Measurements from ENCODE around the gene CDYL2. TPM values are rescaled to one million over a fixed set of nuclear protein-coding genes. Genes with fewer than 3 reads are reported as not detected.

The CDYL2 gene
- total RNA-seq, 2 experiments from 2014 or later, result 10.4 to 11.4 TPM

- Mint-ChIP-seq H3K9me3 (peaks cover 4% of the 10 kb centered on the region), H3K27me3 (no peaks in the 10 kb centered on the region), H3K4me1 (ENCODE audit: low read depth) (peaks cover 24% of the 10 kb centered on the region), H3K4me3 (no peak overlapping the region), H3K36me3 (ENCODE audit: low read depth) (peaks cover 3% of the 10 kb centered on the region), H3K27ac (no peak overlapping the region)
- ChIA-PET CTCF (no interaction called here), POLR2A (no interaction called here)
- ATAC-seq (no peak), DNase-seq (no peak)
- TF ChIP-seq, protein P1, sequence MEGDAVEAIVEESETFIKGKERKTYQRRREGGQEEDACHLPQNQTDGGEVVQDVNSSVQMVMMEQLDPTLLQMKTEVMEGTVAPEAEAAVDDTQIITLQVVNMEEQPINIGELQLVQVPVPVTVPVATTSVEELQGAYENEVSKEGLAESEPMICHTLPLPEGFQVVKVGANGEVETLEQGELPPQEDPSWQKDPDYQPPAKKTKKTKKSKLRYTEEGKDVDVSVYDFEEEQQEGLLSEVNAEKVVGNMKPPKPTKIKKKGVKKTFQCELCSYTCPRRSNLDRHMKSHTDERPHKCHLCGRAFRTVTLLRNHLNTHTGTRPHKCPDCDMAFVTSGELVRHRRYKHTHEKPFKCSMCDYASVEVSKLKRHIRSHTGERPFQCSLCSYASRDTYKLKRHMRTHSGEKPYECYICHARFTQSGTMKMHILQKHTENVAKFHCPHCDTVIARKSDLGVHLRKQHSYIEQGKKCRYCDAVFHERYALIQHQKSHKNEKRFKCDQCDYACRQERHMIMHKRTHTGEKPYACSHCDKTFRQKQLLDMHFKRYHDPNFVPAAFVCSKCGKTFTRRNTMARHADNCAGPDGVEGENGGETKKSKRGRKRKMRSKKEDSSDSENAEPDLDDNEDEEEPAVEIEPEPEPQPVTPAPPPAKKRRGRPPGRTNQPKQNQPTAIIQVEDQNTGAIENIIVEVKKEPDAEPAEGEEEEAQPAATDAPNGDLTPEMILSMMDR (IDR thresholded peaks at IDR 0.05), result no peak
- intact Hi-C loops (cut with micrococcal nuclease), result no loop called here
Observed at GRCh38 chr16:80725566-80726162, 78.7 kb downstream of the CDYL2 start.

DNA sequence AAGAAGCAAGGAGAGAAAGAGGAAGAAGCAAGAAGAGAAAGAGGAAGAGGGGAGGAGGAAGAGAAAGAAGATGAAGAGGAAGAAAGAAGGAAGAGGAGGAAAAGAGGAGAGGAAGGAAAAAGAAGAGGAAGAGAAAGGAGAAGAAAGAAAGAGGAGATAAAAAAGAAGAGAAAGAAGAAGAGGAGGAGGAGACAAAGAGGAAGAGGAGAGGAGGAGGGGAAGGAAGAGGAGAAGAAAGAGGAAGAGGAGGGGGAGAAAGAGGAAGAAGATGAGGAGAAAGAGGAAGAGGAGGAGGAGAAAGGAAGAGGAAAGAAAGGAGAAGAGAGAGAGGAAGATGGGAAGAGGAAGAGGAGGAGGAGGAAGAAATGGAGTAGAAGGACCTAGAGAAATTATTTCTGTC lies 80.4 kb downstream of the CDYL2 start:
- TF ChIP-seq, protein P1 (IDR thresholded peaks at IDR 0.05), result no peak
- intact Hi-C loops (cut with micrococcal nuclease), result no loop called here
- Mint-ChIP-seq H3K27ac (no peak overlapping the region), H3K9me3 (peaks cover 3% of the 10 kb centered on the region), H3K4me1 (ENCODE audit: low read depth) (peaks cover 32% of the 10 kb centered on the region), H3K27me3 (no peaks in the 10 kb centered on the region), H3K36me3 (ENCODE audit: low read depth) (peaks cover 3% of the 10 kb centered on the region), H3K4me3 (no peak overlapping the region)
- ChIA-PET POLR2A (no interaction called here), CTCF (no interaction called here)
- ATAC-seq (no peak), DNase-seq (no peak)

DNA sequence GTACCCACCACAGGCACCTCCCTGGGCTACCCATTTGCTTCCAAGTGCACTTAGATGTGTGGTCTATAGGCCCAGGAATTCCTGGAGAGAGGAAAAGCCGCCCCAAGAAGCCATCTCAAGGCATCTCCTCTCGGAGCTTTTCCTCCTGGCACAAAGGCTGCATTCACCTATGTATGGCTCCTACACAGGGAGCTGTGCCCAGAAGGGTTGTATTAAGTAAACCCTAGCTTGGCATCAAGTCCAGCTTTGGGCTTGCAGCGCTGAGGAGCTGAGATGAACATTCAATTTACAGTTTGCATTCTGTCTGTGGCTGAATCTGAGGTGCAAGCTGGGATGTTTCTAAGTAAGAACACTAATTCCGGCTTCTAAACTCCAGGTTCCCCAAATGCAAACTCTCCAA lies 81.3 kb downstream of the CDYL2 start:
- no peak for DNase-seq
- ChIA-PET POLR2A (no interaction called here), CTCF (no interaction called here)
- ATAC-seq, result no peak
- intact Hi-C loops (cut with micrococcal nuclease), result no loop called here
- Mint-ChIP-seq H3K9me3 (peaks cover 3% of the 10 kb centered on the region), H3K4me1 (ENCODE audit: low read depth) (peaks cover 32% of the 10 kb centered on the region), H3K4me3 (no peak overlapping the region), H3K27ac (no peak overlapping the region), H3K27me3 (no peaks in the 10 kb centered on the region), H3K36me3 (ENCODE audit: low read depth) (peaks cover 3% of the 10 kb centered on the region)
- TF ChIP-seq, protein P1 (IDR thresholded peaks at IDR 0.05), result no peak

- ChIA-PET CTCF (no interaction called here), POLR2A (interaction anchor here (0.6 to 0.9 kb wide), 2 partner anchors 19 to 156 kb away, joined by 3 read pairs; no protein-coding TSS in a partner anchor)
- Mint-ChIP-seq H3K27me3 (no peaks in the 10 kb centered on the region), H3K4me1 (ENCODE audit: low read depth) (peaks cover 22% of the 10 kb centered on the region), H3K27ac (peak overlapping the region; percentile 37), H3K36me3 (ENCODE audit: low read depth) (no peaks in the 10 kb centered on the region), H3K9me3 (peaks cover 3% of the 10 kb centered on the region), H3K4me3 (no peak overlapping the region)
- DNase-seq (no peak), ATAC-seq (peak; percentile 27)
- intact Hi-C loops (cut with micrococcal nuclease), result no loop called here
- TF ChIP-seq, protein P1 (IDR thresholded peaks at IDR 0.05), result no peak
Observed at GRCh38 chr16:80720804-80721371, 83.5 kb downstream of the CDYL2 start.

DNA sequence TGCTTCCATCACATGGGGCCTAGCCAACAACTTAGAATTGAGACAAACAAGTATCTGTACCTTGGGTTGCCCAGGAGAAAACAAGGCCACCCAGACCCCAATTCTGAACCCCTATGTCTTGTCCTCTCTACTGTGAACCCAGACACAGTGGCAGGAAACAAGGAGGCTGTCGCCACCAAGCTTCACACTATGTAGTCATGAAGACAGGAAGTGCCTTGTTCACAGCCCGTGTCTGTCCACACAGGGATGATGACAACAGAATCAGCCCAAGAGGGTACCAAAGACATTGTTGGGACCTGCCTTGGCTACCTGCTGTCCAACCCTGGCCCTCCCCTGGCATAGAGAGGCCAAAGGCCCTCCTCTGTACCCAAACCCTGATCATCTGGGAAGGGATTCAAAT lies 84.8 kb downstream of the CDYL2 start:
- Mint-ChIP-seq H3K9me3 (peaks cover 3% of the 10 kb centered on the region), H3K27me3 (no peaks in the 10 kb centered on the region), H3K27ac (peak overlapping the region; percentile 74), H3K4me3 (no peak overlapping the region), H3K36me3 (ENCODE audit: low read depth) (no peaks in the 10 kb centered on the region), H3K4me1 (ENCODE audit: low read depth) (peaks cover 14% of the 10 kb centered on the region)
- intact Hi-C loops (cut with micrococcal nuclease), result no loop called here
- TF ChIP-seq, protein P1 (IDR thresholded peaks at IDR 0.05), result no peak
- POLR2A ChIA-PET, result no interaction called here
- CTCF ChIA-PET, result no interaction called here
- DNase-seq, result peak; percentile 28
- ATAC-seq, result peak; percentile 87
